HG03432 (cell line): ENCODE measurements around the gene SLC9A1.
A peak's percentile ranks its signal among the peaks of the same experiment; 100 is the strongest.
"Not testable (repeated sequence)": the region's sequence is repeated elsewhere in the genome, so short reads cannot be mapped to it uniquely, and the experiment has no call there.

Source experiments
- ATAC-seq: cut with Tn5 transposase; IDR thresholded peaks from one replicate; pipeline ENCODE4 v1.9.1; 2021; ENCODE audit warnings: mild to moderate bottlenecking, moderate library complexity; ENCODE audit not compliant: unreplicated experiment

The SLC9A1 gene

DNA sequence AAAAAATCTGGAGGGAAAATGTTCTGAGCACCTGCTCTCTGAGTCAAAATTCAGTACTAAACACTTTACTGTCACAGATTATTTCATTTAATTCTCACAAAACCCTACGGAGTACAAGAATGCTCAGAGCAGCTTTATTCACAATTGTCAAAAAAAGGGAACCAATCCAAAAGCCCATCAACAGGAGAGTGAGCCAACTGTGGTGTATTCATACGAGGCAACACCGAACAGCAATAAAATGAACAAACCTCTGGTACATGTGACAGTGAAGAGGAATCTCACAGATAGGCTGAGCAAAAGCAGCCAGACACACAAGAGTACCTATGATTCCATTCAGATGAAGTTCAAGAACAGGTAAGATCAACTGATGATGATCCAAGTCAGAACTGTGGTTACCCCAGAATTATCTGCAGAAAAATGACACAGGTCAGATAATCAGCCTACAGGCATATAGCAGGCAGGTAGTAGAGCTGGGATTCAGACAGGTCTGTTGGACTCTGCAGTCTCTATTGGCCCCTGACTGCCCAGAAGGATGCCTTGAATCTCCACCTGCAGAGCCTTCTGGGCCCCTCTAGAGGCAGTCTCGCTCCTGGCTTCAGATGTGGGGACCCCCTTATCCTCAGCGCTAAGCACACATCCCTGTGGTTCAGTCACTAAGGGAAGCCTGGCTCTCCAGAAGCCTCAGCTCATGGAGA is 19.2 kb downstream of the SLC9A1 start:
- no peak for ATAC-seq

GRCh38 chr1:27133991-27134390 is 20.9 kb downstream of the SLC9A1 start:
- ATAC-seq = peak; percentile 66

DNA sequence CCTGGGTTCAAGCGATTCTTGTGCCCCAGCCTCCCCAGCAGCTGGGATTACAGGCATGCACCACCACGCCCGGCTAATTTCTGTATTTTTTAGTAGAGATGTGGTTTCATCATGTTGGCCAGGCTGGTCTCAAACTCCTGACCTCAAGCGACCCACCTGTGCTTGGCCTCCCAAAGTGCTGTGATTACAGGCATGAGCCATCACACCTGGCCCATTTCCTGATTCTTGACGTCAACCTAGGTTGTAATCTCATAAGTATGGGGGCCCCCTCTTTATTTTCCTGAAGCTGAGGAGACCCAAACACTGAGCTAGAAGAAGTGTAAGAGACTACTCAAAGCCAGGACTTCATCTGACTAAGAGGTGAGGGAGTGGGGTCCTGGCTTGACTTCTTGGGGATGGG is 21.8 kb downstream of the SLC9A1 start:
- no peak for ATAC-seq

DNA sequence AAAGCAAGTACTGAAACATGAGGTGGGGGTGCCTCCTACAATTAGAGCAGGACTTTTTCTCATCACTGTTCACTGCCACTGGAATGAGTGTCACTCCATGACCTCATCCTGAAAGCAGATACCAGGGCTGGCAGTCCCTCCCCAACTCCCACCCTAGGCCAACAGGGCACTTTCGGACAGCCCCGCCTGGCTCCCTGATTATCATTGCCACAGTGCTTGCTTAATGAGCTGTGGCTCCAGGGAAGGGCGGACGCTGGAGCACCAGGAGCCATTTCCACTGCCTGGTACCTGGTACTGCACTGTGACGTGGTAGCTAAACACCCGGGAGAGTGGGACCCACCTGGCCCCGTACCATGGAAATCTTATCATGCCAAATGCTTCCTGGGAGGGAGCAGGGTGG is 22.3 kb downstream of the SLC9A1 start:
- no peak for ATAC-seq

DNA sequence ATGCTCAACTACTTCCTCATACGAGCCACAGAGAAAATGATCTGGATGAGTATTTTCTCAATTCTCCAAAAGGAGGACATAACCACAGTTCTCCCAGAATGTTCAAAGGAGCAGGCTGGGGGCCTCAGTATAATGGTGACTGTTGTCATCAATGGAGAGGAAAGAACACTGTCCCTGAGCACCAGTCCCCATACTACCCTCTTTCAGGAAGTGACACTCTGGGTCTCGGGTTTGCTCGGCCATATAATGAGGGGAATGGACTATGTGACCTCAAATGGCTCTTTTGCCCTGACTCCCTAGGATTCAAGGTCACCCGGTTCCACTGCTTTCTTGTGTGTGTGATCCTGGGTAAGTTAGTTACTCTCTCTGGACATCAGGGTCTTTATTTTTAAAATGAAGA is 22.8 kb downstream of the SLC9A1 start:
- ATAC-seq = no peak

DNA sequence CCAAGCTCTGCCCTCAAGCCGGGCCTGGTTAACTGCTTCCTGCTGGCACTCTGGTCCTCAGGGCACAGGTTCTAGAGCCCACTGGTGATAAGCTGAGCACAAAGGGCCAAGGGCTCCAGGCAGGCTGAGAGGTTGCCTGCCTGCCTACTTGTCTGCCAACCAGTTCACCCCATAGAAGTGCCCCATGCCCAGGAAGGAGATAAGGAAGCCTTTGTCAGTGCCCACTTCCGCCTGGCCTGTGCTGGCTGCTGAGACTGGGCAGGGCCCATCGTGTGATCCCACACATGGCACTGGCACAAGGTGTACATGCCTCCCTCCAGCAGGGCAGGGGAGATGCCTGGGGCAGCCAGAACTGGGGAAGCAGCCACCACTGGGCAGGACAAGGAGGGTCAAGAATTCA is 24.1 kb downstream of the SLC9A1 start:
- ATAC-seq = no peak

GRCh38 chr1:27129225-27129624 is 25.7 kb downstream of the SLC9A1 start:
- ATAC-seq = no peak

DNA sequence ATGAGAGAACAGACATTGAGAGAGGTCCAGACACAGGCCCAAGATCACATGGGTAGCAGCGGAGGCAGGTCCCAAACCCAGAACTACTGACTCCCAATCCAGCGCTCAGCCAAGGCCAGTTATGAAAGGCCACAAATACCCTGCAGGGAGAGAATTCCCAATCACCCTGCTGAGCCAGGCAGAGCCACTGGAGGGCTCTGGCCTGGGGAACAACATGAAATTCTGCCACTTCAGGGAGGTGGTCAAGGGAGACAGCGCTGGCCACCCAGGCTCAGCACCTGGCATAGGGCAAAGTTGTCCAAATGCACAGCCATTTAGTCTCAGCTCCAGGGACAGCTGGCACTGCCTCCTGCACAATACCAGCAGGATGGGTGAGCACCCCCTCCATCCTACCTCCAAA is 27.5 kb downstream of the SLC9A1 start:
- no peak for ATAC-seq

DNA sequence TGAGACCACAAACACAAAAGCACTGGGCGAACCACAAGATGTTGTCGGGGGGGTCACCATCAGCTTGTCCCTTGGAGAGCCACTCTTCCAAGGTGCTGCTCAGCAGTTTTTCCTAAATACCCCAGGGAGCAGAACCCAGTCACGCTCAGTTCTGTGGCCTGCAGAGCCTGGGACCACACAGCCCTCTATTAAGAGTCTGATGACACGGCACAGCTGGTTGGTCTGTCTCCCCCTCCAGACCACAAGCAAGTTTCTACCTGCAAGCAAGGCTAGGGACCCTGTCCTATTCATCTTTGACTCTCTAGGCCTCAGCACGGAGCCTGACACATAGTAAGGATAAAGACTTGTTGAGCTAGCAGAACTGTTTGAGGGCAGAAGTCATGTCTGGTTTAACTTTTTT is 28.5 kb downstream of the SLC9A1 start:
- ATAC-seq = no peak

GRCh38 chr1:27125125-27125524 is 29.8 kb downstream of the SLC9A1 start:
- not testable (repeated sequence) for ATAC-seq

GRCh38 chr1:27124405-27124804 is 30.5 kb downstream of the SLC9A1 start:
- no peak for ATAC-seq

GRCh38 chr1:27122652-27123051 is 32.3 kb downstream of the SLC9A1 start:
- ATAC-seq = no peak

DNA sequence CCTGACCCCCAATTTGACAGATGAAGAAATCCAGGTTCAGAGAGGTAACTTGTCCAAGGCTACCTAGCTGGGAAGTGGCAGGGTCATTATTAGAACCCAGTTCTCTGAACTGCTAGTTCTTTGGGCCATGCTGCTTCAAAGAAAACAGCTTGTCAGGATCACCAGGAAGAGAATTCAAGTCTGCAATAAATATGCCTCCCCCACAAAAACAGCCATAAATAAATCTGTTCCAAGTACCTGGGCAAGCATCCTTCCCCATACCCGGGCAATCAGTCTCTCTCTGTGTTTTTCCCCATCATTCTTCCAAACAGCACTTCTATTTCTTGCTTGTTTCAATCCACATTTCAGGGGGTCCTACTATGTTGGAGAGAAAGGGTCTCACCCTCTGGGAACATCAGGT is 34.1 kb downstream of the SLC9A1 start:
- ATAC-seq = no peak

- no peak for ATAC-seq
Observed at GRCh38 chr1:27118440-27118689, 36.6 kb downstream of the SLC9A1 start.

DNA sequence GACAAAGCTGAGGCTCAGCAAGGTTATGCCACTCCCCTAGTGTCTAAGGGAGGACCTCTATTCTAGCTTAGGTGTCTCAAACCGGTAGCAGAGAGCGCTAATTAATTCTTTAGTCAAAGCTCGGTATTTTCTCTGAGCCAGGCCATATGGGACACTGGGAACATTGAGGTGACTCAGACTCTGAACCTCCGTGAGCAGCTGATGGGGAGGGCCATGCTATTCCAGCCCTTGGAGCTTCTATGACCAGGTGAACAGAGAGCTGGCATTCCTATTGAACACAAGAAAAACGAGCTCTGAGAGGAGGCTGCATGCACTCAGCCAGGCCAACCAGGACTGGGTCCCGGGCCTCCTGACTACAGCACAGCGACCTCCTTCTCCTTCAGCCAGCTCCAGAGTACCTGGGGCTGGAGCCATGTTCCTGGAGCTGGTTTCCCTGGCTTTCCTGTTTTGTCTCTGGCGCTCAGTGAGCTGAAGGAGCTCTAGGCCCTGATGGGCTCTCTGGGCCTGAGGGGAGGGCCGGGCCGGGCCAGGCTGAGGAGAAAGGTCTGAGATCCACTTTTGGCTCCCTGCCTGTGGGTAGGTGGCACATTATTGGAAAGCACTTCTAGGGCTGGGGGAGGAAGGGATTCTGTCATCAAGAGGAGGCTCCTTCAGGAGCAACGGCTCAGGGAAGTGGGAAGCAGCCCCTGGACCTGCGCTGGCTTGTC is 37.0 kb downstream of the SLC9A1 start:
- ATAC-seq = no peak

GRCh38 chr1:27116697-27117096 is 38.2 kb downstream of the SLC9A1 start:
- ATAC-seq = no peak

DNA sequence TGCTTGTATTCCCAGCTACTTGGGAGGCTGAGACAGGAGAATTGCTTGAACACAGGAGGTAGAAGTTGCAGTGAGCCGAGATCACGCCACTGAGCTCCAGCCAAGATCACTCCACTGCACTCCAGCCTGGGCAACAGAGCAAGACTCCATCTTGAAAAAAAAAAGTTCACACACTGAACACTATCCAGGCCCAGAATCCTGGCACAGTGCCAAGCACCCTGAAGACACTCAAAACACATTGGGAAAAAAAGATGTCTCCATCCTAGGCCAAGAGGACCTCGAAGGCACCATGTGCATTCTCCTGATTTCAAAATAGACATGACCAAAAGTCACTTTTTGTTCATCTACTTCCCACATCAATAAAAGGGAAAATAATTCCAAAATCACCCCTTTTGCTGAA is 38.7 kb downstream of the SLC9A1 start:
- no peak for ATAC-seq

- no peak for ATAC-seq
Observed at GRCh38 chr1:27114546-27114945, 40.4 kb downstream of the SLC9A1 start.

DNA sequence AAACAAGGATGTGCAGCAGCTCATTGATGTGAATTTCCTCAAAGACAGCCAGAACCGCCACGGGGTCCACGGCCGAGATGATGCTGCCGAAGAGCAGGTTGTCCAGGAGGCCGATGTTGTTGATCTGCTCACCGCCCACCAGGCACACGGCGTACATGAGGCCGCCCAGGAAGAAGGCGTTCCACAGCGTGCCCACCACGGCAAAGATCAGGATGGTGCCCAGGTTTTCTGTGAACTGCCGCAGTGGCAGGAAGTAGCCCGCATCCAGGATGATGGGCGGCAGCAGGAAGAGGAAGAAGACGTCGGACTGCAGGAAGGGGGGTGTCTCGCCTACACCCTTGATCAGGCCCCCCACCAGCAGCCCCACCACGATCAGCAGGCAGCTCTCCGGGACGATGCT is 41.1 kb downstream of the SLC9A1 start:
- no peak for ATAC-seq

DNA sequence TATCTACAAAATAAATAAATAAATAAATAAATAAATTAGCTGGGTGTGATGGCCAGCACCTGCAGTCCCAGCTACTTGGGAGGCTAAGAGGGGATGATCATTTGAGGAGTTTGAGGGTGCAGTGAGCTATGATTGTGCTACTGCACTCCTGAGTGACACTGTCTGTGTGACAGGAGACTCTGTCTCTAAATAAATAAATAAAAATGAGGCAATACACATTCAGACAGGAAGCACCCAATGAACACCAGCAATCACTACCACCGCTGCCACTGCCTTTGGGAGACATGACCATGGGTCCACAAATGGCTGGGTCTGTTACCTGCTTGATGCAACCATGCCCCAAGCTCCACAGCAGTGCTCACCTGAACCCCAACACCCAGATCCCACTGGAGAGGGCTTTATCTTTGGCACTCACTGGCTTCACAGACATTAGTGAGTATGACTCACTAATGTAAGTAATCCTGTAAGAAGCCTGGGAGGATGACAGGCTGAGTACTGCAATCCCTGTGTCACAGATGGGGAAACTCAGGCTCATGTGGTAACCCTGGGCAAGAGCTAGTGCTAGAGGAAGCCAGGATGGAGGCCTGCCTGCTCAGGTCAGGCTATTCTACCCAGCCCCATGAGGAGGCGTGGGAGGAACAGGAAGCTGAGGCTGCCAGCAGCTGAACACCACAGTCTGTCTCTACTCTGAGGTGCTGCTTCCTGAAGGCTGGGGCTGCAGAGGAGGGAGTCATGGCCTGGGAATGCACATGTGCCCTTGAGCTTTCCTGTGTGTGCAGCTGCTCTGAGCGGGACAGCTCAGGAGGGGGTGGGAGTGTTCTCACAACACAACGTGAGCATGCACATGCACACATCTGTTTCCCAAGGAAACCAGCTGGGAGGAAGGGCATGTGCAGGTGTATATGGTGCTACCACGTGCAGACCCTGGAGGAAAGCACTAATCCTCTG is 43.0 kb downstream of the SLC9A1 start:
- ATAC-seq = peak; percentile 80

DNA sequence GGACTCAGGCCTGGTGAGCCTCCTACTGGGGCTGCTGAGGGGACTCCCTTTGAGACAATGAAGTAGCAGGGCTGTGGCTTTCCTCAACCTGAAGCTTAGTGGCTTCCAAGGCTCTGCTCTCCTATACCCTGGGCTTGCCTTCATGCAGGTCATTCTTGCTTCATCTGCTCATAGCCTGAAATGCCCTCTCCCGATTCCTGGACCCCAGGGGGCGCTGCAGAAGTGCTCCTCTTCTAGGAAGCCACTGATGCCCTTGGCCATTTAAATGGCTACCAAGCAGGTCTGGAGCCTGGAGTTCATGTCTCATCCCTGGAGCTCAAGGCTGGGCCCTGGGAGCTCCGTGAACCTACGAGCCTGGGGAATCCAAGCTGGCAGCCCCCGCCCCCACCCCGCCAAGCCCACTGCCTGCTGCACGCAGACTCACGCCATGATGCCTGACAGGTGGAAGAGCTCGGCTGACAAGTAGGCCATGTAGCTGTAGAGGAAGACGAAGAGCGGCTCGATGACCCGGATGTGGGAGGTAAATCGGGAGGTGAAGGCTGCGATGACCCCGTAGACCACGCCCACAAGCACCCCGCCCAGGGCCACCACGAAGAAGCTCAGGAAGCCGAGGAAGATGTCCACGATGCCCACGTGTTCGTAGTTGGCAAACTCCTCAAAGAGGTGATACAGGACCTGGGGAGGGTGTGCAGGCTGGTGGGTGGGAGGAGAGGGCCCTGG is 45.7 kb downstream of the SLC9A1 start:
- ATAC-seq = no peak
